ENCODE results near the gene YIPF2.
"Not testable (repeated sequence)": the region's sequence is repeated elsewhere in the genome, so short reads cannot be mapped to it uniquely, and the experiment has no call there.

The YIPF2 gene

GRCh38 chr19:10961073-10961860, 32.8 kb upstream of the YIPF2 start:
- H3K27me3 ChIP-seq (ENCODE audit: control insufficient read depth, insufficient read depth, low read length), result no peaks in the 10 kb centered on the region
- H3K36me3 ChIP-seq (ENCODE audit: control insufficient read depth, insufficient read depth, low read length), result no peaks in the 10 kb centered on the region
- peak overlapping the region; percentile 88 for H3K9ac ChIP-seq (ENCODE audit: low read depth, low read length)
- H3K4me3 ChIP-seq (ENCODE audit: low read depth, low read length), result peak overlapping the region; percentile 92
- H3K9me3 ChIP-seq (ENCODE audit: control insufficient read depth, insufficient read depth, low read length), result no peaks in the 10 kb centered on the region
- H3K4me1 ChIP-seq (ENCODE audit: control insufficient read depth, insufficient read depth, low read length), result peaks cover 5% of the 10 kb centered on the region

- Histone ChIP-seq H3K4me3 (ENCODE audit: low read depth, low read length) (peak within 1 kb of the TSS; percentile 92), H3K9ac (ENCODE audit: low read depth, low read length) (peak within 1 kb of the TSS; percentile 93), H3K36me3 (ENCODE audit: control insufficient read depth, insufficient read depth, low read length) (no peaks in the 10 kb centered on the region), H3K27me3 (ENCODE audit: control insufficient read depth, insufficient read depth, low read length) (no peaks in the 10 kb centered on the region), H3K4me1 (ENCODE audit: control insufficient read depth, insufficient read depth, low read length) (peaks cover 5% of the 10 kb centered on the region), H3K9me3 (ENCODE audit: control insufficient read depth, insufficient read depth, low read length) (no peaks in the 10 kb centered on the region)
These were observed 32.1 kb upstream of the YIPF2 start, which contains the start of gene SMARCA4 for GRCh38 chr19:10960314-10961072. Gene SMARCA4 (plus strand): TSS chr19:10961030. CDS start chr19:10984152, 23,122 bp downstream.

- not testable (repeated sequence) for H3K27me3 ChIP-seq (ENCODE audit: control insufficient read depth, insufficient read depth, low read length); H3K9me3 ChIP-seq (ENCODE audit: control insufficient read depth, insufficient read depth, low read length); H3K36me3 ChIP-seq (ENCODE audit: control insufficient read depth, insufficient read depth, low read length); H3K4me1 ChIP-seq (ENCODE audit: control insufficient read depth, insufficient read depth, low read length); H3K9ac ChIP-seq (ENCODE audit: low read depth, low read length)
- peak overlapping the region; percentile 85 for H3K4me3 ChIP-seq (ENCODE audit: low read depth, low read length)
These were observed 31.0 kb upstream of the YIPF2 start for GRCh38 chr19:10959277-10959968.

DNA sequence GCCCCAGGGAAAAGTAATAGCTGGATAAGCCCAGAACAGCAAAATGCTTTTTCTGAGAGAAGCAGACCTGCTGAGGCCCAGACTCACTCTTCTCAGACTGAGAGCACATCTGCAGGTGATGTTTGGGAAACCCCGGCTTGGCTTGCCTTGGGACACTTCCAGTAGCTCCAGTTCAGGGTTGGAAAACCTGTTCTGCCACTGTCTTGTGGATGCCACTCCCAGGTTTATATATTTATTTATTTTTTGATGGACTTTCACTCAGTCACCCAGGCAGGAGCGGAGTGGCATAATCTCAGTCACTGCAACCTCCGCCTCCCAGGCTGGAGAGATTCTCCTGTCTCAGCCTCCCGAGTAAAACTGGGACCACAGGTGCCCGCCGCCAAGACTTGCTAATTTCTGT, 24.4 kb upstream of the YIPF2 start:
- Histone ChIP-seq H3K4me3 (ENCODE audit: low read depth, low read length) (no peak overlapping the region), H3K36me3 (ENCODE audit: control insufficient read depth, insufficient read depth, low read length) (no peaks in the 10 kb centered on the region), H3K9ac (ENCODE audit: low read depth, low read length) (no peak overlapping the region), H3K4me1 (ENCODE audit: control insufficient read depth, insufficient read depth, low read length) (no peaks in the 10 kb centered on the region), H3K27me3 (ENCODE audit: control insufficient read depth, insufficient read depth, low read length) (no peaks in the 10 kb centered on the region), H3K9me3 (ENCODE audit: control insufficient read depth, insufficient read depth, low read length) (no peaks in the 10 kb centered on the region)

- Histone ChIP-seq H3K9me3 (ENCODE audit: control insufficient read depth, insufficient read depth, low read length) (no peaks in the 10 kb centered on the region), H3K9ac (ENCODE audit: low read depth, low read length) (no peak overlapping the region), H3K27me3 (ENCODE audit: control insufficient read depth, insufficient read depth, low read length) (no peaks in the 10 kb centered on the region), H3K4me3 (ENCODE audit: low read depth, low read length) (no peak overlapping the region), H3K4me1 (ENCODE audit: control insufficient read depth, insufficient read depth, low read length) (no peaks in the 10 kb centered on the region), H3K36me3 (ENCODE audit: control insufficient read depth, insufficient read depth, low read length) (no peaks in the 10 kb centered on the region)
These were observed 18.7 kb upstream of the YIPF2 start for GRCh38 chr19:10946958-10947657.

DNA sequence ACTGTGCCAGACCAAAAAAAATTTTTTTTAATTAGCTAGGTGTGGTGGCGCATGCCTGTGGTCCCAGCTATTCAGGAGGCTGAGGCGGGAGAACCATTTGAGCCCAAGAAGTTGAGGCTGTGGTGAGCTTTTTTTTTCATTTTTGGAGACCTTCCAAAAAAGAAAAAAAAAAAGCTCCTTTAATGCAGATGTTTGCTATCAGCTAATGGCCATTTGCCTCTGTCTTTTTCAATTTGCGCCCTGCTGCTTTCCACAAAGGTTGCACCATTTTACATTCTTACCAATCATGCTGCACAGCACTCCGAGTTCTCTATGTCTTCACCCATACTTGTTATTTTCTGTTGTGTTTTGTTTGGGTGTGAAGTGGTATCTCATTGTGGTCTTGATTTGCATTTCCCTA, 16.8 kb upstream of the YIPF2 start:
- Histone ChIP-seq H3K36me3 (ENCODE audit: control insufficient read depth, insufficient read depth, low read length) (no peaks in the 10 kb centered on the region), H3K27me3 (ENCODE audit: control insufficient read depth, insufficient read depth, low read length) (no peaks in the 10 kb centered on the region), H3K4me1 (ENCODE audit: control insufficient read depth, insufficient read depth, low read length) (no peaks in the 10 kb centered on the region), H3K9ac (ENCODE audit: low read depth, low read length) (no peak overlapping the region), H3K4me3 (ENCODE audit: low read depth, low read length) (no peak overlapping the region), H3K9me3 (ENCODE audit: control insufficient read depth, insufficient read depth, low read length) (no peaks in the 10 kb centered on the region)

DNA sequence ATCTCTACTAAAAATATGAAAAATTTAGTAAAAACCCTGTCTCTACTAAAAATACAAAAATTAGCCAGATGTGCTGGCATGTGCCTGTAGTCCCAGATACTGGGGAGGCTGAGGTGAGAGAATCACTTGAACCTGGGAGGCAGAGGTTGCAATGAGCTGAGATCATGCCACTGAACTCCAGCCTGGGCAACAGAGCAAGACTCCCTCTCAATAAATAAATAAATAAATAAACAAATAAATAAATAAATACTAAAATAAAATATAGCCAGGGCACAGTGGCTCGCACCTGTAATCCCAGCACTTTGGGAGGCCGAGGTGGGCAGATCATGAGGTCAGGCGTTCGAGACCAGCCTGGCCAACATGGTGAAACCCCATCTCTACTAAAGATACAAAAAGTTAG, 15.0 kb upstream of the YIPF2 start:
- H3K9ac ChIP-seq (ENCODE audit: low read depth, low read length); H3K4me1 ChIP-seq (ENCODE audit: control insufficient read depth, insufficient read depth, low read length); H3K27me3 ChIP-seq (ENCODE audit: control insufficient read depth, insufficient read depth, low read length); H3K9me3 ChIP-seq (ENCODE audit: control insufficient read depth, insufficient read depth, low read length); H3K36me3 ChIP-seq (ENCODE audit: control insufficient read depth, insufficient read depth, low read length); H3K4me3 ChIP-seq (ENCODE audit: low read depth, low read length): not testable (repeated sequence)

- H3K9ac ChIP-seq (ENCODE audit: low read depth, low read length); H3K4me3 ChIP-seq (ENCODE audit: low read depth, low read length); H3K27me3 ChIP-seq (ENCODE audit: control insufficient read depth, insufficient read depth, low read length); H3K4me1 ChIP-seq (ENCODE audit: control insufficient read depth, insufficient read depth, low read length); H3K36me3 ChIP-seq (ENCODE audit: control insufficient read depth, insufficient read depth, low read length); H3K9me3 ChIP-seq (ENCODE audit: control insufficient read depth, insufficient read depth, low read length): not testable (repeated sequence)
These were observed 13.2 kb upstream of the YIPF2 start for GRCh38 chr19:10941649-10942048.

- Histone ChIP-seq H3K9ac (ENCODE audit: low read depth, low read length) (peak overlapping the region; percentile 60), H3K4me3 (ENCODE audit: low read depth, low read length) (no peak overlapping the region), H3K27me3 (ENCODE audit: control insufficient read depth, insufficient read depth, low read length) (no peaks in the 10 kb centered on the region), H3K36me3 (ENCODE audit: control insufficient read depth, insufficient read depth, low read length) (no peaks in the 10 kb centered on the region), H3K4me1 (ENCODE audit: control insufficient read depth, insufficient read depth, low read length) (no peaks in the 10 kb centered on the region), H3K9me3 (ENCODE audit: control insufficient read depth, insufficient read depth, low read length) (no peaks in the 10 kb centered on the region)
These were observed 8.2 kb upstream of the YIPF2 start for GRCh38 chr19:10936661-10937084.

- H3K4me1 ChIP-seq (ENCODE audit: control insufficient read depth, insufficient read depth, low read length), result no peaks in the 10 kb centered on the region
- H3K9ac ChIP-seq (ENCODE audit: low read depth, low read length), result no peak overlapping the region
- no peaks in the 10 kb centered on the region for H3K36me3 ChIP-seq (ENCODE audit: control insufficient read depth, insufficient read depth, low read length)
- H3K9me3 ChIP-seq (ENCODE audit: control insufficient read depth, insufficient read depth, low read length), result no peaks in the 10 kb centered on the region
- H3K27me3 ChIP-seq (ENCODE audit: control insufficient read depth, insufficient read depth, low read length), result no peaks in the 10 kb centered on the region
- H3K4me3 ChIP-seq (ENCODE audit: low read depth, low read length), result no peak overlapping the region
These were observed 7.1 kb upstream of the YIPF2 start for GRCh38 chr19:10935371-10936059.

DNA sequence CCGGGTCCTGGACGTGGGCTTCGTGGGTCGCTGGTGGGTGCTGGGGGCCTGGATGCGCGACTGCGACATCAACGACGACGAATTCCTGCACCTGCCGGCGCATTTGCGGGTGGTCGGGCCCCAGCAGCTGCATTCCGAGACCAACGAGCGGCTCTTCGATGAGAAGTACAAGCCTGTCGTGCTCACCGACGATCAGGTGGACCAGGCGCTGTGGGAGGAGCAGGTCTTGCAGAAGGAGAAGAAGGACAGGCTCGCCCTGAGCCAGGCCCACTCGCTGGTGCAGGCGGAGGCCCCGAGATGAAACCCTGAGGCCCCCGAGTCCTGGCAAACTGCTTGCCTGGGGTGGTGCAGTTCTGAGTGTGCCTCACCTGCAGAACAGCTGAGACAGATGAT, 959 bp upstream of the YIPF2 start:
- H3K4me1 ChIP-seq (ENCODE audit: control insufficient read depth, insufficient read depth, low read length), result peaks cover 3% of the 10 kb centered on the region
- H3K4me3 ChIP-seq (ENCODE audit: low read depth, low read length), result peak overlapping the region; percentile 85
- peak overlapping the region; percentile 60 for H3K9ac ChIP-seq (ENCODE audit: low read depth, low read length)
- H3K9me3 ChIP-seq (ENCODE audit: control insufficient read depth, insufficient read depth, low read length), result no peaks in the 10 kb centered on the region
- H3K36me3 ChIP-seq (ENCODE audit: control insufficient read depth, insufficient read depth, low read length), result peaks cover 16% of the 10 kb centered on the region
- H3K27me3 ChIP-seq (ENCODE audit: control insufficient read depth, insufficient read depth, low read length), result no peaks in the 10 kb centered on the region
